ENCODE results near the gene KEL.

KEL gene

GRCh38 chr7:142962991-142963390 lies 828 bp upstream of the KEL start:
- DNase-seq (ENCODE audit: low read depth), result no peak

- DNase-seq (ENCODE audit: low read depth), result no peak
Observed at GRCh38 chr7:142961595-142961972, 579 bp downstream of the KEL start.

- no peak for DNase-seq (ENCODE audit: low read depth)
Observed at GRCh38 chr7:142960955-142961512, 1.1 kb downstream of the KEL start.

- DNase-seq (ENCODE audit: low read depth), result no peak
Observed at GRCh38 chr7:142959202-142959601, 3.0 kb downstream of the KEL start.

- DNase-seq (ENCODE audit: low read depth), result no peak
Observed at GRCh38 chr7:142957723-142958122, 4.4 kb downstream of the KEL start.

- DNase-seq (ENCODE audit: low read depth), result no peak
Observed at GRCh38 chr7:142956951-142957623, 5.1 kb downstream of the KEL start.

GRCh38 chr7:142954680-142955268 lies 7.4 kb downstream of the KEL start:
- DNase-seq (ENCODE audit: low read depth), result no peak

GRCh38 chr7:142950235-142950634 lies 11.9 kb downstream of the KEL start:
- no peak for DNase-seq (ENCODE audit: low read depth)

- no peak for DNase-seq (ENCODE audit: low read depth)
Observed at GRCh38 chr7:142948603-142949002, 13.6 kb downstream of the KEL start.

GRCh38 chr7:142945001-142945400 lies 17.2 kb downstream of the KEL start:
- DNase-seq (ENCODE audit: low read depth), result no peak

GRCh38 chr7:142943706-142944268 lies 18.4 kb downstream of the KEL start:
- DNase-seq (ENCODE audit: low read depth), result no peak

GRCh38 chr7:142942746-142943145 lies 19.4 kb downstream of the KEL start:
- no peak for DNase-seq (ENCODE audit: low read depth)

- DNase-seq (ENCODE audit: low read depth), result no peak
Observed at GRCh38 chr7:142941541-142941940, 20.6 kb downstream of the KEL start.

GRCh38 chr7:142940966-142941535 lies 21.1 kb downstream of the KEL start:
- no peak for DNase-seq (ENCODE audit: low read depth)

- DNase-seq (ENCODE audit: low read depth), result no peak
Observed at GRCh38 chr7:142939226-142939910, 22.8 kb downstream of the KEL start, which contains the start of gene LLCFC1. TSS of gene LLCFC1 (plus strand) at chr7:142939484. CDS start at chr7:142939622, 138 bp downstream.

GRCh38 chr7:142938611-142939010 lies 23.6 kb downstream of the KEL start:
- no peak for DNase-seq (ENCODE audit: low read depth)

GRCh38 chr7:142935941-142936565 lies 26.1 kb downstream of the KEL start:
- no peak for DNase-seq (ENCODE audit: low read depth)

GRCh38 chr7:142934056-142934455 lies 28.1 kb downstream of the KEL start:
- no peak for DNase-seq (ENCODE audit: low read depth)

- DNase-seq (ENCODE audit: low read depth), result no peak
Observed at GRCh38 chr7:142933624-142934023, 28.5 kb downstream of the KEL start, which contains the start of gene TRPV5. TSS of gene TRPV5 (minus strand) at chr7:142933746. CDS start at chr7:142933459, 287 bp downstream.

- DNase-seq (ENCODE audit: low read depth), result no peak
Observed at GRCh38 chr7:142933092-142933475, 29.1 kb downstream of the KEL start.

GRCh38 chr7:142932386-142933091 lies 29.6 kb downstream of the KEL start:
- no peak for DNase-seq (ENCODE audit: low read depth)

Data from activated T-cell treated with anti-CD3 and anti-CD28 coated beads for 24 hours (primary cell).